Retinal pigment epithelial cell (primary cell): Measurements from ENCODE around the gene CENPT.

Experiments
- DNase-seq: peaks from one replicate; pipeline ENCODE4 v3.0.0-alpha.2; 2010; ENCODE audit warnings: low read depth
- H3K4me3 ChIP-seq: 2 replicates; pipeline ENCODE4 v1.5.1; 2011; ENCODE audit warnings: mild to moderate bottlenecking, low read length, control low read depth, moderate library complexity
- CTCF ChIP-seq: conservative IDR thresholded peaks from 2 replicates; pipeline ENCODE4 v1.5.1; 2011; ENCODE audit warnings: low read depth, low read length, control low read depth, inconsistent platforms

CENPT gene

DNA sequence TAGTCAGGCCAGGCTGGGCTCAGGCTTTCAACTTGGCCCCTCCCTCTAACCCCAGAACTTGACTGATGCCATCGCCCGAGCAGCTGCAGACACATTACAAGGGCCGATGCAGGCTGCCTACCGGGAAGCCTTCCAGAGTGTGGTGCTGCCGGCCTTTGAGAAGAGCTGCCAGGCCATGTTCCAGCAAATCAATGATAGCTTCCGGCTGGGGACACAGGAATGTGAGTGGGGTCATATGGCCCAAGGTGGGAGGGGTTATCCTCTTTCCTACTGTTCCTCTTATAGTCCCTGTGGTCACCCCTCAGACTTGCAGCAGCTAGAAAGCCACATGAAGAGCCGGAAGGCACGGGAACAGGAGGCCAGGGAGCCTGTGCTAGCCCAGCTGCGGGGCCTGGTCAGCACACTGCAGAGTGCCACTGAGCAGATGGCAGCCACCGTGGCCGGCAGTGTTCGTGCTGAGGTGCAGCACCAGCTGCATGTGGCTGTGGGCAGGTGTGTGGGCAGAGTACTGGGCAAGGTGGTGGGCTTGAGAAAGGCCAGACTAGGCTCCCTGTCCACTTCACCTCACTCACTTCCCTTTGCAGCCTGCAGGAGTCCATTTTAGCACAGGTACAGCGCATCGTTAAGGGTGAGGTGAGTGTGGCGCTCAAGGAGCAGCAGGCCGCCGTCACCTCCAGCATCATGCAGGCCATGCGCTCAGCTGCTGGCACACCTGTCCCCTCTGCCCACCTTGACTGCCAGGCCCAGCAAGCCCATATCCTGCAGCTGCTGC lies 35.1 kb upstream of the CENPT start:
- H3K4me3 ChIP-seq: no peak overlapping the region
- DNase-seq: no peak
- no peak for TF ChIP-seq CTCF

GRCh38 chr16:67881621-67882161 lies 34.2 kb upstream of the CENPT start:
- H3K4me3 ChIP-seq: no peak overlapping the region
- TF ChIP-seq CTCF: no peak
- DNase-seq: no peak

GRCh38 chr16:67880584-67880983 lies 33.1 kb upstream of the CENPT start:
- no peak for TF ChIP-seq CTCF
- no peak overlapping the region for H3K4me3 ChIP-seq
- DNase-seq: no peak

- DNase-seq: no peak
- no peak for TF ChIP-seq CTCF
- no peak overlapping the region for H3K4me3 ChIP-seq
These were observed 32.4 kb upstream of the CENPT start for GRCh38 chr16:67879936-67880335.

- DNase-seq: no peak
- no peak for TF ChIP-seq CTCF
These were observed 32.0 kb upstream of the CENPT start for GRCh38 chr16:67879462-67879861.

GRCh38 chr16:67878846-67879245 lies 31.4 kb upstream of the CENPT start:
- H3K4me3 ChIP-seq: no peak overlapping the region
- no peak for TF ChIP-seq CTCF
- no peak for DNase-seq

More at GRCh38 chr16:67879462-67879861, 32.0 kb upstream of the CENPT start:
- no peak overlapping the region for H3K4me3 ChIP-seq

DNA sequence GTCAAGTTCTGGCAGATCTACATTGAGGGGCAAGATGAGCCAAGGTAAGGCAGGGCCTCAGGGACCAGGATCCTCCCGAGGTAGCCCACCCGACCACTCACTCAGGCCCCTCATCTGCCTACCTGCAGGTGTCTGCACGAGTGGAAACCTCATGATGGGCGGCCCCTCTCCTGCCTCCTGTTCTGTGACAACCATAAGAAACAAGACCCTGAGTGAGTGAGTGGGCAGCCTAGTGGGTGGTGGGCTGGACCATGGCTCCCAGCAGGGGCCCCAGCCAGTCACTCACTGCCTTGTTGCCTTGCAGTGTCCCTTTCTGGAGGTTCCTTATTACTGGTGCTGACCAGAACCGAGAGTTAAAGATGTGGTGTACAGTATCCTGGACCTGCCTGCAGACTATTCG lies 30.7 kb upstream of the CENPT start:
- DNase-seq: no peak
- no peak overlapping the region for H3K4me3 ChIP-seq
- TF ChIP-seq CTCF: no peak
